GM12878 (cell line): ENCODE results near the gene FARS2.

Experiments
- BCL11A ChIP-seq: IDR thresholded peaks from 2 replicates; pipeline ENCODE4 v1.6.1; 2011; ENCODE audit warnings: low read depth, low read length
- CTCF ChIP-seq, 3 experiments: IDR thresholded peaks in 2 of 3; conservative IDR thresholded peaks in 1 of 3; 2 replicates each; pipeline ENCODE4 v1.5.1; 2011; ENCODE audit warnings: low read depth in 3 of 3, low read length in 3 of 3, mild to moderate bottlenecking in 3 of 3, control low read depth in 2 of 3, moderate library complexity in 2 of 3, inconsistent platforms in 1 of 3, mixed read lengths in 1 of 3; ENCODE audit not compliant: control insufficient read depth in 2 of 3, insufficient read depth in 1 of 3; ENCODE audit errors: extremely low read depth in 1 of 3
- GABPA ChIP-seq: IDR thresholded peaks from 2 replicates; pipeline ENCODE4 v1.6.1; 2014; ENCODE audit warnings: antibody characterized with exemption, low read depth, mild to moderate bottlenecking, inconsistent platforms
- HDAC2 ChIP-seq: fragments of 200-600 bp; sonication (generic); IDR thresholded peaks from 2 replicates; pipeline ENCODE4 v1.6.1; 2017
- HDAC6 ChIP-seq: fragments of 200-600 bp; sonication (generic); IDR thresholded peaks from one replicate; pipeline ENCODE4 v1.8.0; 2017; ENCODE audit warnings: antibody characterized with exemption; ENCODE audit not compliant: unreplicated experiment
- RAD21 ChIP-seq: IDR thresholded peaks from 2 replicates; pipeline ENCODE4 v1.6.1; 2011; ENCODE audit warnings: mild to moderate bottlenecking, low read depth, low read length, moderate library complexity; ENCODE audit not compliant: insufficient read depth
- TCF12 ChIP-seq: IDR thresholded peaks from 2 replicates; pipeline ENCODE4 v1.6.1; 2011; ENCODE audit warnings: low read depth, mild to moderate bottlenecking, low read length
- ZNF207 ChIP-seq: fragments of 450-650 bp; IDR thresholded peaks from 2 replicates; pipeline ENCODE4 v1.6.1; 2014; ENCODE audit warnings: antibody characterized with exemption, mild to moderate bottlenecking, borderline replicate concordance
- TF ChIP-seq, protein P1 (sequence below): IDR thresholded peaks from 2 replicates; pipeline ENCODE4 v1.6.1; 2011; ENCODE audit warnings: borderline replicate concordance, low read depth, mild to moderate bottlenecking, moderate library complexity, mixed read lengths, low read length; ENCODE audit not compliant: insufficient read depth; ENCODE audit errors: extremely low read length

DNA sequence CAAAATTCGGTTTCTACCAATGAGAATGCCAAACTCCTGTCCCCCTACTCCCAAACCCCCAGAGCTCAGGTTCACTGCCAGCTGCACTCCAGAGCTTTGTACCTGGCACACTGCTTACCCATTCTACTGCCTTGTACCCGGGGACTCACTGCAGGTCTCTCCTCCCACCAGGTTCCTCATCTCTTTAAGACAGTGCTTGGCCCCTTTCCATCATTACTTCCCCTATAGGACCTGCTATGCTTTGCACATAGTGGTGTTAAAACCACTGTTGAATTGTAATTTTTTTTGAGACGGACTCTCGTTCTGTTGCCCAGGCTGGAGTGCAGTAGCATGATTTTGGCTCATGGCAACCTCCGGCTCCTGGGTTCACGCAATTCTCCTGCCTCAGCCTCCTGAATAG, 26.4 kb upstream of the FARS2 start:
- TF ChIP-seq RAD21 (no peak), CTCF (IDR thresholded peaks at IDR 0.05 in 2 of 3, conservative IDR thresholded peaks at IDR 0.05 in 1 of 3; ENCODE audit: control insufficient read depth in 2 of 3, extremely low read depth in 1 of 3, insufficient read depth in 1 of 3, low read depth in 3 of 3, low read length in 3 of 3) (no peak), GABPA (no peak), HDAC6 (no peak), BCL11A (no peak), TCF12 (no peak), ZNF207 (no peak), HDAC2 (no peak)
- TF ChIP-seq, protein P1, sequence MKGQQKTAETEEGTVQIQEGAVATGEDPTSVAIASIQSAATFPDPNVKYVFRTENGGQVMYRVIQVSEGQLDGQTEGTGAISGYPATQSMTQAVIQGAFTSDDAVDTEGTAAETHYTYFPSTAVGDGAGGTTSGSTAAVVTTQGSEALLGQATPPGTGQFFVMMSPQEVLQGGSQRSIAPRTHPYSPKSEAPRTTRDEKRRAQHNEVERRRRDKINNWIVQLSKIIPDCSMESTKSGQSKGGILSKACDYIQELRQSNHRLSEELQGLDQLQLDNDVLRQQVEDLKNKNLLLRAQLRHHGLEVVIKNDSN, result no peak
